Stimulated activated CD8-positive, alpha-beta memory T cell treated with anti-CD3 and anti-CD28 coated beads, Interleukin-15, amount 100 ng/mL, for 24 hours (primary cell): ENCODE data around the gene KIAA1671.
"Not testable (repeated sequence)": the region's sequence is repeated elsewhere in the genome, so short reads cannot be mapped to it uniquely, and the experiment has no call there.

ENCODE experiments used
- DNase-seq: peaks from one replicate; pipeline ENCODE4 v3.0.0-alpha.2; 2020; ENCODE audit warnings: low read depth

KIAA1671 gene

GRCh38 chr22:25201557-25202273 is 249.2 kb downstream of the KIAA1671 start:
- no peak for DNase-seq

GRCh38 chr22:25202290-25202921 is 249.9 kb downstream of the KIAA1671 start:
- DNase-seq, result peak; percentile 25

DNA sequence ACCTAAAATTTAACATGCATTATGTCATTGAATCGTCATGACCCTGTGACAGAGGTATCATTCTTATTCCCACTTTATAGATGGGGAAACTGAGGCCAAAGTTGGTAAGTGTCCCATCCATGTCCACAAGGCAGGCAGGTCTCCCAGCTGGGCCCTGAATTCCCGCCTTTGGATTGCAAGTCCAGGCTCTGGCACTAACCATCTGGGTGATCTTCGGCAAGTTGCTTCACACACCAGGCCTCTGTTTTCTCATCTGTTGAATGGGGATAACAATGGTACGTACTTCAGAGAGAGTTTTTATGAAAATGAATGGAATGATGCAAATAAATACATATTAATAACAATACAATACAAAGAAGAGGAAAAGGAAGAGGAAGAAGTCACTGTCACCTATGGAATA is 250.6 kb downstream of the KIAA1671 start:
- DNase-seq, result no peak

GRCh38 chr22:25204547-25204946 is 252.0 kb downstream of the KIAA1671 start:
- not testable (repeated sequence) for DNase-seq

DNA sequence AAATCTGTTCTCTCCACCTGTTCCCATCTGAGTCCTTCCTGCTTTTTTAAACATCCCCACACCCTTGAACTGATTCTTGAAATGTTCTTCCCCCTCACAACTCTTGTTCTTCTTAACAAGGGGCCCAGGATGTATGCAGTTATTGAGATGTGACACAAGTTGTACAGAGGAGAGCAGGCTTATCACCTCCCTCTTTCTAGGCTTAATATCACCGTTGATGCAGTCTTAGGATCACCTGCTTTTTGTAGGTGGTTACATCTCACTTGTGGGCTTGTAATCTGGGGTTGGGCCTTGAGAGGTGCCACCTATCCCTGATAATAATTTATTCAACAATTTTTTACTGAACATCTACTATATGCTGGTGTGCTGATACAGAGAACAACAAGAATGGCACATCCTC is 253.3 kb downstream of the KIAA1671 start:
- DNase-seq, result no peak

DNA sequence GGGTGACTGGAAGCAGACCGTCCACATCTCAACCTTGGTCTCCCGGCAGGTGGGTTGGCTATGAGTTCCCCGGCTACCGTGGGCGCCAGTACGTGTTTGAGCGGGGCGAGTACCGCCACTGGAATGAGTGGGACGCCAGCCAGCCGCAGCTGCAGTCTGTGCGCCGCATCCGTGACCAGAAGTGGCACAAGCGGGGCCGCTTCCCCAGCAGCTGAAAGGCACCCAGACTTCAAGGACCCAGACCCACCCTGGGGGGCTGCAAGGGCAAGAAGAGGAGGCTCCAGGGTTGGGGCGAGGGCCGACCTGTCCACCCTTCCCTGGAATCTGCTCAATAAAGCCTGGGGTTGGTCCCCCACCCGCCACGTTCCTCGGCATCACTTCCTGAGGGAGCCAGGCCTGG is 254.5 kb downstream of the KIAA1671 start:
- no peak for DNase-seq

GRCh38 chr22:25207553-25208157 is 255.1 kb downstream of the KIAA1671 start:
- DNase-seq, result no peak

DNA sequence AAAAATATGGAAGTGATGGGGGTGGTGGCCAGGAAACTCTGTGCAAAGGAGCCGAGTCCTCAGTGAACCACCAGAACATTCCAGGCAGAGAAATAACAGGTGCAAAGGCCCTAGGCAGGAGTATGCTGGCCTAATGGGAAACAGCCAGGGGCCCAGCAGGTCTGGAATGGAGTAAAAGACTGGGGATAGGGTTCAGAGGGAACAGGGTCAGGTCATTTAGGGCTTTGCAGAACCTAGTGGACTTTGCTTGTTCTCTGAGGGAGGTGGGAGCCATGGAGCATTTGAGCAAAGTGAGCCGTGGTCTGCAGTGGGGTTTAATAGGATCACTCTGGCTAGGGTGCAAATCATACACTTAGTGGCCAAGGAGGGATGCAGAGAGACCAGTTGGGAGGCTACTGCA is 255.8 kb downstream of the KIAA1671 start:
- DNase-seq, result no peak

DNA sequence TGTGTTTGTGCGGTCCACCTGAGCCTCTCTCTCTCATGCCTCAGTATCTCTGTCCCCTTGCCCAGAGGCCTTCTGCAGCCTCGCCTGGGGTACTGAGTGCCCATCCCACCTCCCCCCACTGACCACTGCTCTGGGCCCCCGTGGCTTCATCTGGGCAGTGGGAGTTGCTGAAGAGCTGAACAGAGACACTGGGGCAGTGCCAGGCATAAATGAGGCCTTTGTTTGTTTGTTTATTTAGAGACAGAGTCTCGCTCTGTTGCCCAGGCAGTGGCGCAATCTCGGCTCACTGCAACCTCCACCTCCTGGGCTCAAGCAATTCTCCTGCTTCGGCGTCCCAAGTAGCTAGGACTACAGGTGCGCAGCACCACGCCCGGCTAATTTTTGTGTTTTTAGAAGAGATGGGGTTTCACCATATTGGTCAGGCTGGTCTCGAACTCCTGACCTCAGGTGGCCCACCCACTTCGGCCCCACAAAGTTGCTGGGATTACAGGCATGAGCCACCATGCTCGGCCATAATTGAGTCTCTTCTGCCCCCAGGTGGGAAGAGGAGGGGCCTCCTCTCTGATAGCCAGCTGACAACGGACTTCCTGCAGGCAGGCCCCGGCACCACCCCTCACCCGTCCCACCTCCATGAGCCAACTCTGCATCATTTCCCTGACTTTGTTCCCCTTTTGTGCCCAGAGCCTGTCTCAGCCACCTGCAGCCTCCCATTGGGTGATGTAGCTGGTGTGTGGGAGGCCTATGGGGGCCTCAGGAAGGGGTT is 256.4 kb downstream of the KIAA1671 start:
- no peak for DNase-seq

- DNase-seq, result no peak
Measured at GRCh38 chr22:25210793-25211192, 258.3 kb downstream of the KIAA1671 start.

- no peak for DNase-seq
Measured at GRCh38 chr22:25212337-25212736, 259.8 kb downstream of the KIAA1671 start.

GRCh38 chr22:25213221-25213620 is 260.7 kb downstream of the KIAA1671 start:
- DNase-seq, result no peak

GRCh38 chr22:25216230-25216629 is 263.7 kb downstream of the KIAA1671 start:
- no peak for DNase-seq

GRCh38 chr22:25219211-25219689 is 266.7 kb downstream of the KIAA1671 start, which contains the start of gene CRYBB2:
CRYBB2 (plus strand) TSS chr22:25219639; CDS start chr22:25221430, 1,791 bp downstream.
- DNase-seq, result no peak

DNA sequence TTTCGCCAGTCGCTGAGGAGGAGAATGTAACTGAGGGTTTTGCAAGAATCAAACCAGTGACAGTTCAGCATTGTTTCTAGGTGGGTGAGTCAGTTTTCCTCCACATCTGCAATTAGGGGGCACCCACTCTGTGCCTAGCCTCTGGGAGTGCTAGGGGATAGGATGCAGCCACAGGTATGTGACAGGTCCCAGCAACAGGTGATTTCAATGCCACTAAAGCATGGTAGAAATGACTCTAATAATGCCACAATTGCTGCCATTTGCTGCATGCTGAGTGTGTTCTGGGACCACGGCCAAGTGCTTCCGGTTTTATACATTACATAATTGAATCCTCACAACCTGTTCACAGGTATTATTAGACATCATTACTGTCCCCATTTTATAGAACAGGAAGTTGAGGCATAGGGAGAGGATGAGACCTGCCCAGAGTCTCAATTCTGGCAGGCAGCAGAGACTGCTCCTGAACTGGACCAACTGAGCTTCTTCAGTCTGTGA is 267.5 kb downstream of the KIAA1671 start:
- DNase-seq, result no peak

DNA sequence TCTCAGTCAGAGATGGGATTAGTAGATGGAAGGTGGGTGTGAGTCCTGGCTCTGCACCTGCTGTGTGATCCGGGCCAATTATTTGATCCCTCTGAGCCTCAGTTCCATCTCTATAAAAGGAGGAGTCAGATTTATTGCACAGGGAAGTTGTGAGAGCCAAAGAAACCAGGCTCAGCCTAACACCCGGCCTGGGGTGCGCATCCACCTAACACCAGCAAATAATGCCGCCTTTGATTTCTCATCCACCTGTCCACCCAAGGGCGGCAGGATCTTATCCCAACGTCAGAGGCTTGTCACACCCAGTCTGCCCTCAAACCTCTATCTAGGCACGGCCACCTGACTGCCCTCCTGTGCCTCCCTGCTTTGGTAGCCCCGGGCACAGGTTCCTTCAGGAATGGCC is 269.3 kb downstream of the KIAA1671 start:
- no peak for DNase-seq

DNA sequence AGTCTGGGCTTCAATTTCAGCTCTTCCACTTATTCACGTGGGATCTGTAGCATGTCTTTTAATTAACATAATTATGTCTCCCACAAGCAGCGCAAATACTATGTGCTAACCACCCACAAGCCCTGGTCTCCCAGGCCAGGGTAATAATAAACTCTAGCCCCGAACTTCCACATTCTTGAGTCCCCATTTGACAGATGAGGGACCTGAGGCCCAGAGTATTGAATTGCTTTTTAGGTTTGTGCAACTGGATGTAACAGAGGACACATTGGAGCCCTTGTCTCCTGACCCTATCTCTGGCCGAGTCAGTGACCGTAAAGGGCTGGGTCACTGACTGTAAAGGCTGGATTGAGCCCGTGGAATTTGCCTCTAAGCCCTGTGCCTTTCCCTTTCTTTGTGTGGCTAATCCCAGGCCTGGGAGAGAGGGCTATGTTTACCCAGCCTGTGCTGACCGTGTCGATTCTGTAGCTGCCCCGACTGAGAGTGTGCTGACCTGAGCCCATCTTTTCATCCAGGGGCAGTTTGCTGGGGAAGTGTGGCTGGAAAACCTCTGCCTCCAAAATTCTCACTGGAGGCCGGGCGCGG is 270.8 kb downstream of the KIAA1671 start:
- no peak for DNase-seq

DNA sequence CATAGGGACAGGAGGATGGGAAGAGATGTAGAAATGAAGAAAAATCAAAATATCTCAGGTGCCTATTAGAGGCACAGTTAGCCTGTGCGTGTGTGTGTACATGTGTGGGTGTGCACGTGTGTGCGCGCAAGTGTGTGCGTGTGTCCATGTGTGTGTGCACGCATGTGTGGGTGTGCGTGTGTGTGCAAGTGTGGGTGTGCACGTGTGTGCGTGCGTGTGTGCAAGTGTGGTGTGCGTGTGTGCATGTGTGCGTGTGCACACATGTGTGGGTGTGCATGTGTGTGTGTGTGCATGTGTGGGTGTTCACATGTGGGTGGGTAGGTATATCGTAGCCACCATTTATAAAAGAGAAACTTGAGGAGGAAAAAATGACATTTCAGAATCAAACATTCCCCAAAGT is 276.3 kb downstream of the KIAA1671 start:
- no peak for DNase-seq

GRCh38 chr22:25230760-25231159 is 278.2 kb downstream of the KIAA1671 start:
- not testable (repeated sequence) for DNase-seq

- no peak for DNase-seq
Measured at GRCh38 chr22:25232301-25232700, 279.8 kb downstream of the KIAA1671 start.

DNA sequence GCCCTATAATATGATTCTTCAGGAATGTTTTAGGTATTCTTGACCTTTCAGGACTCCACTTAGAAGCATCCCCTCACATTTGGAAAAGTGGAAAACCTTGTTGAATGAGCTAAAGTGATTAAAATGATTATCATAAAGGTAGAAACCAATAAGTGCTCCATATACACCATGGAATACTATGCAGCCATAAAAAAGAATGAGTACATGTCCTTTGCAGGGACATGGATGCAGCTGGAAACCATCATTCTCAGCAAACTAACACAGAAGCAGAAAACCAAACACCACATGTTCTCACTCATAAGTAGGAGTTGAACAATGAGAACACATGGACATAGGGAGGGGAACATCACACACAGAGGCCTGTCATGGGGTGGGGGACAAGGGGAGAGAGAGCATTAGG is 281.2 kb downstream of the KIAA1671 start:
- not testable (repeated sequence) for DNase-seq
